HS-5 (cell line): ENCODE measurements around the gene EEA1.

Experiments
- DNase-seq: peaks from one replicate; pipeline ENCODE4 v3.0.0-alpha.2; 2012; ENCODE audit warnings: low read depth

Gene EEA1

GRCh38 chr12:92938018-92938417, 8.9 kb upstream of the EEA1 start:
- DNase-seq, result no peak

- no peak for DNase-seq
Observed at GRCh38 chr12:92933606-92934005, 4.5 kb upstream of the EEA1 start.

GRCh38 chr12:92930421-92930820, 1.3 kb upstream of the EEA1 start:
- DNase-seq, result no peak

- no peak for DNase-seq
Observed at GRCh38 chr12:92929983-92930382, 888 bp upstream of the EEA1 start.

GRCh38 chr12:92928421-92928961, 604 bp downstream of the EEA1 start:
- no peak for DNase-seq

- peak; percentile 62 for DNase-seq
Observed at GRCh38 chr12:92927436-92928281, 1.4 kb downstream of the EEA1 start.

- DNase-seq, result peak; percentile 38
Observed at GRCh38 chr12:92927055-92927435, 2.0 kb downstream of the EEA1 start.

GRCh38 chr12:92926549-92926948, 2.5 kb downstream of the EEA1 start:
- no peak for DNase-seq

- DNase-seq, result no peak
Observed at GRCh38 chr12:92921877-92922276, 7.2 kb downstream of the EEA1 start.

GRCh38 chr12:92915365-92915764, 13.7 kb downstream of the EEA1 start:
- no peak for DNase-seq

GRCh38 chr12:92914170-92914569, 14.9 kb downstream of the EEA1 start:
- no peak for DNase-seq

GRCh38 chr12:92912672-92913071, 16.4 kb downstream of the EEA1 start:
- no peak for DNase-seq

- peak; percentile 37 for DNase-seq
Observed at GRCh38 chr12:92912052-92912451, 17.0 kb downstream of the EEA1 start.

GRCh38 chr12:92911339-92911738, 17.8 kb downstream of the EEA1 start:
- no peak for DNase-seq

- no peak for DNase-seq
Observed at GRCh38 chr12:92908108-92908507, 21.0 kb downstream of the EEA1 start.

- DNase-seq, result no peak
Observed at GRCh38 chr12:92905811-92906554, 23.1 kb downstream of the EEA1 start.

GRCh38 chr12:92905258-92905810, 23.8 kb downstream of the EEA1 start:
- DNase-seq, result no peak

- no peak for DNase-seq
Observed at GRCh38 chr12:92900941-92901340, 28.2 kb downstream of the EEA1 start.

GRCh38 chr12:92899386-92900001, 29.6 kb downstream of the EEA1 start:
- DNase-seq, result peak; percentile 99

GRCh38 chr12:92898755-92899154, 30.3 kb downstream of the EEA1 start:
- peak; percentile 18 for DNase-seq

GRCh38 chr12:92897844-92898243, 31.3 kb downstream of the EEA1 start:
- no peak for DNase-seq

- DNase-seq, result no peak
Observed at GRCh38 chr12:92890601-92891106, 38.4 kb downstream of the EEA1 start.
